Activated CD4-positive, alpha-beta T cell treated with anti-CD3 and anti-CD28 coated beads, Interleukin-2, amount 50 U/mL, for 4 hours (primary cell): ENCODE measurements around the gene RALGPS1.
A peak's percentile ranks its signal among the peaks of the same experiment; 100 is the strongest.

ENCODE experiments used
- DNase-seq, 2 experiments: peaks; one replicate each; pipeline ENCODE4 v3.0.0-alpha.2; 2020

The RALGPS1 gene

DNA sequence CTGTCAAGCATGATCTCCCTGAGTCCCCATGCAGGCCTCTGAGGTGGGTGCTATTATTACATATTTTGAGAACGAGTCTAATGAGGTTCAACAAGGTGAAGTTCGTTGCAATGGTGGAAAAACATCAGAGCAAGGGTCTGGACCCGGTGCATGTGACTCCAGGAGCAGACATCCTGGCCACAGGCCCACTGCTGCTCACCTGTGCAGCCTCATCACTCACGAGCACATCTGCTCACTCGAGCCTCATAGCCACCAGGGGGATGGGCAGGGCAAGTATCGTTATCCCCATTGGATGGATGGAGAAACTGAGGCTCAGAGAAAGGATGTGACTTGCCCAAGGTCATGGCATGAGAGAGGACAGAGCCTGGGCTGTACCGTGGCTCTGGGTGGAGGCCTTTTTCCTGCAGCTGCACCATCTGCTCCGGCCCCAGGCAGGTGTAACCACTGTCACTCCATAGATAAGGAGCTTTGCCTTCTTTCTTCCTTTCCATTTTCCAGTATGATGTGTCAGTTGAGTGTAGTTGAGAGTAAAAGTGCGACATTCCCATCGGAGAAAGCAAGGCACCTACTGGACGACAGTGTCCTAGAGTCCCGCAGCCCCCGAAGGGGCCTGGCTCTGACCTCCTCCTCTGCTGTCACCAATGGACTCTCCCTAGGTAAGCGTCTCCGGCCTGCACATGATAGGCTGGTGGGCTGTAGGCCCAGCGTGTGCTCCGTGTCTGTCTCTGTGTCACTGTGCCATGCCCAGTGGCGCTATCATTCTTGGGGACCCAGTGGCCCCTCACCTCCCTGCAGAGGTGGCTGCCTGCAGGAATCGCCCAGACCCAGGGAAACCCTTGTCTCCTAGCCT lies 281.6 kb downstream of the RALGPS1 start:
- DNase-seq, result no peak

DNA sequence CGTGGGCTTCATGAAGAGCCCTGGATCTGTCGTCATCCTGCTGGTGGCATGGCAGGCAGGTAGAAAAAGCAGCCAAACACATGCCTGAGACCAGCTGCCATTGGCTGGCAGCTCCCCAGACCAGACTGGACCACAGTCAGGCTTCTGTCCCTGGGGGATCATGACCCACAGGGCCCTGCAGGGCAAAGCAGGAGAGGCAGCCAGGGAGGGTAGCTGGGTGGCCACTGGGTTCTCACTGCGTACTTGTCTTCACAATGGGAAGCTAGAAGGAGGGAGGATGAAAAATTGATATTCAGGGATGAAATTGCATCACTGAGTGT lies 282.2 kb downstream of the RALGPS1 start:
- no peak for DNase-seq

DNA sequence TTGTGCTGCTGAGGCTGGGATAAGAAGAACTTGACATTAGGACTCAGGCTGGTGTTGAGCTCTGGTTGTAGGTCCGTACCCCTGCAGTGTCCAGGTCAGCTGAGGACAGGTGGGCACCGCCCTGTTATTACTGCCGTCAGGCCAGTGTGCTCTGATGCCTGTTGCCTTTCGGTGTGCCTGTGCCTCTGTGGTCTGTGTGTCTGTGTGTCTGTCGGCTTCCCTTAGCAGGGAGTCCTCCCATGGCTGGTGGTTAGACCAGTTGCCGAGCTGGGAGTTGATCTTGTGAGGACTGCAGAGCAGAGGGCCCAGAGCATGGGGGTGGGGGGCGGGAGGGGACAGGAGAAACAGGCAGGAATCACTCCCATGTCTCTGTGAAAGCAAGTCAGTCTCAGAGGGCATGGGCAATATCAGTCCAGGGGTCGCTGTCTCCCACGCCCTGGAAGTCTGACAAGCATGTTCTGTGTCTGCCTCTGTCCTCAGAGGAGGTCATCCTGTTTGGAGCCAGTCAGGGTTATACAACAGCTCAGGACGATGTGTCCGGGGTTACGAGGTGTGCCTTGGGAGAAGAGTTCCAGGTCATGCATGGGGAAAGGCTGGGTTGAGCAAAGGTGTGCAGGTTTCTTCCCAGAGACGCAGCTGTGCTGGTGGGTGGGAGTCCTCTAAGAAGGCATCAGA lies 282.7 kb downstream of the RALGPS1 start:
- no peak for DNase-seq

DNA sequence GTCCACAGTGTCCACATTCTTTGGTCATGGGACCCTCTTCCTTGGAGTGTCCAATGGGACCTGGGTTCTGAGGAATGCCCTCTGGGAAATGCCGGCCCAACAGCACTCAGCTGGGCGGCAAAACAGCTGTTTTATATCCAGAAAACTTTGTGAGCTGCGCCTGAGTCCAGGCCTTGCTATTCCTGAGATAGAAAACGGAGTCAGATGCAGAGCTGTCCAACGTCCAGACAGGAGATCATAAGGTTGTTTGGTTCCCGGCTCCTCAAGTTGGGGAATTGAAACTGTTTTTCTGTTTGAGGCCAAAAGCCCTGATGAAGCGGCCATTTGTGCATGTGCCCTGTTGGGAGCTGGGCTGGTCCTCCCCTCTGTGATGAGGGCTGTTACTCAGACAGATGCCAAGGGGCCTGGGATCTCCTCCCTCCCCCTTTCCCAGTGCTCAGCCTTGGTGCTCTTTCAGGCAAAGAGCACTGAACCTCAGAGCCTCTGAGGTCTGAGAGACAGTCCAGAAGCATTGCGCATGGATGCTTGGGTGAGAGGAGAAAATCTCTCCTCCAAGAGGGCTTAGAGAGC lies 283.4 kb downstream of the RALGPS1 start:
- DNase-seq, result no peak

DNA sequence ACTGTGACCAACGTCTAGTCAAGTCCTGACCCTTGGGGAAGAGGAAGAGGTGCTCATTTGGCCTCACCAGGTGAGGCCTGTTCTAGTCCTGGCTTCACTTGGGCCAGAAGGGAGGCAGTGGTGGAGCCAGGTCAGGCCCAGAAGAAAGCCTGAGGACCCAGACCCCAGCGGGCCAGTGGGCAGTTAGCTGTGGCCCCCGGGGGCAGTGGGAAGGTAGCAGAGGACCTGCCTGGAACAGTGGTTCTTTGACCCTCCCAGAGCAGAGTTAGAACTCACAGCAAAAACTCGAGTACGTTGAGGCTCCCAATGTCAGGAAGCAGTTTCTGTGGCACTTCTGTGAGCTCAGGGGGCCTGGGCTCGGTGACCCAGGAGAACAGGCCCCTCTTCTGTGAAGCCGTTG lies 284.0 kb downstream of the RALGPS1 start:
- DNase-seq, result no peak

DNA sequence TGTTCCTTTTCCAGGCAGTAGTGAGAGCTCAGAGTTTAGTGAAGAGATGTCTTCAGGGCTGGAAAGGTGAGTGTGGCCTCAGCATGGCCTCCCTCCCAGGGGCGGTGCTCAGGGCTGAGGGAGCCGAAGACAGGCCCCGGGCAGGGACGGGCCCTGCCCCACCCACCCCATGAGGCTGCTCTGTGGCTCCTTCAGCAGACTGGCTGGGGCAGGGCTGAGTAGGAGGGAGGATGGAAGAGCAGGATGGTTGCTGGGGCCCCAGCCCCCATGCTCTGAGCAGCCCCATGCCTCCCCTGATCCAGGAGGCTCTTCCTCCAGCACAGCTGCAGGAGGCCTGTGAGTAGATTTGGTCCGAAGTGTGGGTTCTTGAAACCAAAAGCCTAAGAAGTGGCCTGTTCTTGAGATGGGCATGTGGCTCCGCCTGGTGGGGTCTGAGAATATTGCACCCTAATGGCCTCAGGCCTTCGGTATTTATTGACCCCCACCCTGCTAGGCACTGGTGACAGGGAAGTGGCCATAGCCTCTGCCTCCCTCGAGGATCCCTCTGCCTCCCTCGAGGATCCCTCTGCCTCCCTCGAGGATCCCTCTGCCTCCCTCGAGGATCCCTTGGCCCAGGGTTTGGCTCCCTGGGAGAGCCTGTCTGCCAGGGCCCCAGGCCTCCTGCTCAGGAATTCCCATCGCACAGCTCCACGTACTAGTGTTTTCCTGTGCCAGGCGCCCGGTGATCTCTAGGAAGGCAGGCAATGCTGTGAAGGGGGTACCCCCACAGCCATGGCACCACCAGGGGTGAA lies 284.6 kb downstream of the RALGPS1 start:
- DNase-seq, result peak; percentile 70 to 77

DNA sequence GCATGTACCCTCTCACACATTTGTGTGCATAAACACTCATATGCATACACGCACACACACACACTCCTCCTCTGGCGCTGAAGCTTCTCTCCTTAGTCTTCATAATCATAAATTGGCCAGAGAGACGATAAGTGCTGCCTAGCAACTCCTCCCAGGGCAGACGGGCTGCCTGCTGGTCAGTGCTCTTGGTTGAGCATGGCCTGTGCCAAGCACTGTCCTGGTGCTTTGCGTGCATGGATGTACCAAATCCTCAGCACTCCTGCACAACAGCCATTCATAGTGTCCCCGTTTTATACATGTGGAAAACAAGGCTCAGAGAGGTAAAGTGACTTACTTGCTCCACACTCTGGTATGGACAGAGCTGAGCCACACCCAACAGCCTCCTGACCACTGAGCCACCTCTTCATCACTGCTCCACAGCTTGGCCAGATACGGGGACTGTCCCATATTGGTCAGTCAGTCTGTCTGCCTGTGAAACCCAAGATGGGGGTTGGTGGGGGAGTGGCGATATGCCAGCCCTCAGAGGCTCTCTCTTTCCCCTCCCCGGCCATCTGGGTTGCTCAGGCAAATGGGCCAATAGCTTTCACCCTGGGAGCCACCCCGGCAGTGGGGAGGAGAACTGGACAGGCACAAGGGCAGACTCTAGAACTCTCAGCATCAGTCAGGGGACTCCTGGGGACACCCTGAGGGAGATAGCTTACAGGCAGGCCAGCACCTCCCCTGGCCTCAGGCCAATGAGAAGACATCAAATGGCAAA lies 285.7 kb downstream of the RALGPS1 start:
- DNase-seq, result no peak

DNA sequence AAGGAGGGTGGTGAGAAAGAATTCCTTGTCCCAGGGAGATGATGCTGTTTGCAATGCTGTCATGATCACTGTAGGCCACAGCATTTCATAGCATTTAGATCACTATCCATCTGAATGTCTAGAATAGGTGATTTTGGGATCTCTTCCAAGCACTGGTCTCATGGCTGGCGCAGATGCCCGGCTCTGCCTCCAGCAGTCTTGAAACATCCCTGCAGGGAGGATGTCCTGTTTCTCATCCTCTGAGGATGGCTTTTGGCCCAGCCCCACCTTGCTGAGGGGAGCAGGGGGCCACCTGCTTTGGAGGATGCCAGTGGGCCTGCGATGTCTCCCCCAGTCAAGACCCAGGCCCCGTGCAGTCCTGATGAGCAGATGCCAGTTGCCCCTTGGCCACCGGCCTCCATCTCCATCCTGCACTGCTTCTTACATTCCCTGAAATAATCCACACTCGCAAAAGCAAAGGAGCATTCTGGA lies 286.5 kb downstream of the RALGPS1 start:
- no peak for DNase-seq

DNA sequence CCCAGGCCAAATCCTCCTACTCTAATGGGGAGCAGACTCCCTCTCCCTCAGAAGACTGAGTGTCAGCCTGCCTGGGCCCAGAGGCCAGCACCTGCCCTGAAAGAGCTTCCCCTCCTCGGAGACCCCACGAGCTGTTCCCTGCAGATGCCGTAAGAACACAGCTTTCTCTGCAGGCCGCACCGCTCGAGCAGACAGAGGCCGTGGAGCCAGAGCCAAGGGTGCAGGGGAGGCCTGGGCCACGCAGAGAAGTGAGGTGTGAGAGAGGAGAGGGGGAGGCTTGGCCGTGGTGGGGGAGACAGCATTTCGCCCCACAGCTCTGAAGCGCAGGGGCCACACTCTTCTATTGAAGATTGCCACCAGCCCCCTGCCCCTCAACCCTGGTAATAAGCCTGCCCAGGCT lies 287.1 kb downstream of the RALGPS1 start:
- DNase-seq, result no peak

DNA sequence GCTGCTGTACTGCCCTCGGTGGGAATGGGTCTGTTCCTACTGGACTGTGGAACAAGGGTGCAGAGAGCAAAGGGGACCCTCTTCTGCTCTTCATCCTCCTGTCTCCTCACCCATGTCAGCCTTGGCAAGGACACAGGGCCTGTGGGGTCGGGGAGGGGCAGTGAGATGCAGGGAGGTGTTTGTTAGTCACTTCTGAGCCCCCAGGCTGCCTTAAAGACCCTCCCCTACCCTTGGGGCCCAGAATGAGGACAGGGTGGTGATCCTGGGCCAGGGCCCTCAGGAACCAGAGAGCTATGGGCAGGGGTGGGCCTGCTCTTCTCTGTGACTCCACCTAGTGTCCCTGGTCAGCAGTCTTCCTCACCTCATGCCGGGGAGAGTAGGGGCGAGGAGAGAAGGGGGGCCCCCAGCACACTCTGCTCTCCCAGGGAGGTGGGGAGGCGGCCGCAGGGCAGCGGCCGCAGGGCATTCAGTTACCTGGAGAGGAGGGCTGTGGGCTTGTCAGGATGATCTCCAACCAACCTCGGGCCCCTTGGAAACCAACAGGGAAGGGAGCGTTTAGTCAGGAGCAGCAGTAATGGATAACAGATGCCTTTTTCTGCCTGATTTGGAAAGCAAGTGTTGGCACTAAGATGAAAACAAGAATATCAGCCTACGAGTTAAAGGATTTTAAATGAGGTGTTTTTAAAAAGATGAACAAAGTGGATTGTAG lies 288.0 kb downstream of the RALGPS1 start:
- DNase-seq, result no peak

DNA sequence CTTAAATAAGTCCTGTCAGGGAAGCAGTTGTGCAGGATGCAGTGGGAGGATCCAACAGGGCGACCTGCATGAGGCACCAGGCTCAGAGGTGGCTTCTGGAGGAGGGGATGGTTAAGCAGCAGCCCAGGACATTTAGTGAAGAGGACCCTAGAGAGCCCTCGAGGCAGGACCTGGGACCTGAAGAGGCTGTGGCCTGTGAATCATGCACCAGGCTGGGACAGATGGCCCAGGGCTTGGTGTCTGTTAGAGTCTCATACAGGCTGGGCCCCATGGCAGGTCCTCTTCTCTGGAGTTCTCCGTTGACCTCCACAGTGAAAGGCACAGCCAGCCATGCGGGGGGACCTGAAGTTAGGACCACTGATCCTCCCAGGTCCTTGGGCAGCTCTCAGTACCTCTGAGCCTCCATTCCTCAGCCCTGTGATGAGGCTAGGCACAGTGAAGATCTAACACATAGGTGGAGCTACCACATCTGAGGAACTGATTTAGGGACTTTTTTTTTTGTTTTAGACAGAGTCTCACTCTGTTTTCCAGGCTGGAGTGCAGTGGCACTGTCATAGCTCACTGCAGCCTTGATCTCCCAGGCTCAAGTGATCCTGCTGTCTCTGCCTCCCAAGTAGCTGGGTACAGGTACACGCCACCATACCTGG lies 289.2 kb downstream of the RALGPS1 start:
- no peak for DNase-seq

DNA sequence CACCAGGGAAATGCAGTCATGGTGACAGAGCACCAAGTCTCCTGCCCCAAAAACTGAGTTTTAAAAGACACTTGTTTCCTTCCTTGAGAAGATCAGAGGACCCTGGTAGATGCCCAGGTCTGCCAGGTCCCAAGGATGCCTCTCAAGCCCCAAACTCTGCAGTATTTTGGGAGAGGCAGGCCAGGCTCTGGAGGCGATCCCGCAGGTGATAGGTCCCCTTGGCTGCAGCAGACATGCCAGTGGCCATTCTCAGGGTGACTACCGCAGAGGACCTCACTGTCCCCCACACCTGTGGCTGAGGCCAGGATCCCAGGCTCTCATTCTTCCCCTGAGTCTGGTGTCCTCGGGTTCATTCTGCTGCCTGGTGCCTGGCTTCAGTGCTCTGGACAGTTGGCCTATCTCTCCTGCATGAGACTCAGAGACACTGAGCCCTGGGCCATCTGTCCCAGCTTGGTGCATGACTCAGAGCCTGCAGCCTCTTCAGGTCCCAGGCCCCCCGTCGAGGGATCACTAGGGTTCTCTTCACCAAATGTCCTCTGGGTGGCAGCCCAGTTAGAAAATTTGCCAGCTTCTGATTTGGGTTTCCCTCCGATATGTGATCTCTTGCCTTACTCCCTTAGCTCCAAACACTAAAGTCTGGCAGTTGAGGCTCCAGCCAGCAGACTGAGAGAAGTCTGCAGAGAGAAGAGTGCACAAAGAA lies 290.3 kb downstream of the RALGPS1 start:
- no peak for DNase-seq

DNA sequence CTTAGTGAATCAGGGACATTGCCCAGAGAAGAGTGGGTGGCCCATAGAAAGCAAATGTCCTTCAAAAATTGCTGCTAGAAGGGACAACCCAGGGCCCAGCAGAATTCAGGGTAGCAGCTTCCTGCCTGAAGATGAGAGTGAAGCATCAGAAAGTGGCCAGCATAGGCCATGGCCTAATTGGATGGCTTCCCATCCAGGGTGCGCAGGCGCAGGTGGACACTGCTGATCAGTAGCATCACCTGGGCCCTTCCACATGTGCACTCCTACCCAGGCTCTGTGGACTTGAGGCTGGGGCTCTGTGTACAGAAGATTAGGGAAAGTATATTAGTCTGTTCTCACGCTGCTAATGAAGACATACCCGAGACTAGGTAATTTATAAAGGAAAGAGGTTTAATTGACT lies 291.4 kb downstream of the RALGPS1 start:
- DNase-seq, result no peak

DNA sequence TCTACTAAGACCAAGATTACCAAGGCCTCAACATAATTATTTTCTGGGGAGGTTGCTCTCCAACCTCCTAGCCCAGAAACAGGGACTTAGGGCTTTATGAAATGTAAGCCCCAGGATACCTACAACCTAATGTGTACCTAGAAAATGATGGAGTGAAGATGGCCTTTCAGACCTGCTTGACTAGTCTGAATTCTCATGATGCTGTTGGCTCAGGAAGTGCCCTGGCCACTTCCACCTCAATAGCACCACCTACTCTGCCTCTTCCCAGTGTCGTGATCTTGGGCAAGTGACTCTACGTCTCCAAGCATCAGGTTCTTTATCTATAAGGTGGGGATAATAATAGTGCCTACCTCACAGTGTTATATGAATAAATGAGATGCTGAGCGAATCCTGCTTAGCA lies 292.1 kb downstream of the RALGPS1 start:
- DNase-seq, result no peak

DNA sequence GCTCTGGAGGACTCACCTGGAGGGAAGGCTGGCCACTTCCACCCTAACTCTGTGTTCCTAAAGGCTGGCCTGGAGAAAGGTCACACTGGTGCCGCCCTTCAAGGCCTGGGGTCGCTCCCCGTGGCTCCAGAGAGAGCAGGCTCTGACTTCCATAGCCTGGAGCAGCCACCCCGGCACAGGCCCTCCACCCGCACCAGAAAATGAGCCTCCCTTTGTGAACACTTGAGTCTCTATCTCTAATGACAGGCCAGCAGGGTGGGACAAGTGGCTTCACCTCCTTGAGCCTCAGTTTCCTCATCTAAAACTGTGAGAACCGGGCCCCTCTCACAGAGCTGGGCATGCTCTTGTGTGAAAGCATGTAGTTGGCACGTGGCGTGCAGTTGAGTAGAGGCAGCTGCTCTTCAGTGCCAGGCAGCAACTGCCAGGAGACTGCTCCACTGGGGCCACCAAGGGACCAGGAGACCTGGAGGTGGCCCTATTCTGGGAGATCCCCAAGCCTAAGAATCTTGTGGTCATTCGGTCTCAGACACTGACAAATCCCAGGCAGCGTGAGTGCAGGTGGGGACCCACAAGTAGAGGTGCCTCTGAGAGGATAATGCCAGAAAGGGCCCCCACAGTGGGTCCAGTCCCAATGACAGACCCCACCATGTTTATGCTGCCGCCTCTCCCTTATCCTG lies 293.3 kb downstream of the RALGPS1 start:
- DNase-seq, result no peak

DNA sequence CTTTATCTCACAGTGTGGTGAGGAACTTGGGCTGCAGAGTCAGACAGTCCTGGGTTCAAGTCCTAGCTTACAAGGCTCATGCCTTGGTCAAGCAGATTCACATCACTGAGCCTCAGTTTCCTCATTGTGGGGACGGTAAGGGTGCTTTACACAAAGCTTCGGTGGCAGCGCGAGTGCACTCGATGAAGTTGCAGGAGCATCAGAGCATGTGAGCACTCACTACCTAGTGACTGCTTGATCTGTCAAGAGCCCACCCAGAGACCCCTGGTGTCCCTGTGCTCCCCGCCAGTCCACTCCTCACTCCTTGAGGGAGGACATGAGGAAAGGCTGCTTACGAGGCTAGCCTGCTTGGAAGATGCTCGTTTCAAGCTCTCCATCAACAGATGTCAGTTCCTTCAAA lies 293.8 kb downstream of the RALGPS1 start:
- no peak for DNase-seq

DNA sequence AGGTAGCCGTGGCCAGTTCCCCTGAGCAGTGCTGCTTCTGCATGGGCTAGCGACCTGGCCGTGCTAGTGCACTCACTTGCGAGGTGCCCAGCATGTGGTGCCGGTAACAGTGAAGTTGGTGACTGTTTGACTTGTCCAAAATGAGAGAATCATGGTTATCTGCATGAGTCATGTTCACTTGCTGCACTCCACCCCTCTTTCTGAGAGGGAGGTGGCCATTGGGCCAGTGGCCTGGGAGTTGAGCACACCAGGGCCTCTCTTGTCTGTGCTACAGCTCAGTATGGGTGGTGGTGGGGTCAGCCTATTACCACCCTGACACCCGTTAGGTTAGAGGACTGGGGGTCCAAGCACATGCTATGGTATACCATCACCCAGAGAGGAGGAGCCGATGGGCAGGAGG lies 294.6 kb downstream of the RALGPS1 start:
- no peak for DNase-seq

DNA sequence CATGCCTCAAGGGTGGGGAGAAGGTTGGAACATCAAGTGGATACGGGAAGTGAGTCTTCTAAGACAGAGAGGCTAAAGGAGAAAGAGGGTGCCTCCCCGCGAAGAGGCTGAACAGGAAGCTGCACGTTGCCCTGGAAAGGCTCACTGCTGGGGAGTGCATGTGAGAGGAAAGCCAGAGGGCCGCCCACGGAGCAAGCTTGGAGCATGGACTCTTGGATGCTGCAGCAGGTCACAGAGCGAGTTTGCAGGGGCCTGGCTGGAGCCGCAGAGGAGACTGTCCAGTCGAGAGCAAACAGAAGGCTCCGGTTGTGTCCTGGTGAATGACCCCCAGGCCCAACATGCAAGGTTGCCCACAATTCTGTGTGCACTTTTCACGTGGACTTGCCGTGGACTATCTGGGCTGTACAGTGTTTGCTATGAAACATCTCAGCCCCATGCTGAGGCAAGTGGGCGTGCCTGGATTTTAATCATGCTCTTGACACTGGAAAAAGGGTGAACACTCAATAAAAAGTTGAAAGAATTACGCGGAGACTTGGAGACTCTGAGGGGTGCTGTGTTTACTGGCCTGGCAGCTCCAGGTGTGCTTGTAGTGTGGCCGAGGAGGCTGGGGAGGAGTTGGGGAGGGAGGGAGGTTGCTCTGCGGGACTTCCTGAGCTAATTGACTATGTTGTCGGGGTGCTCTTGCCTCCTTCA lies 295.5 kb downstream of the RALGPS1 start:
- DNase-seq, result no peak
